Uterus (tissue), 2 donors: ENCODE results near the gene CPNE4.

Source experiments
- POLR2A ChIP-seq, 2 donors: fragments of 450-650 bp; IDR thresholded peaks; one replicate each; pipeline ENCODE4 v1.6.1; 2016; ENCODE audit warnings: antibody characterized with exemption in 2 of 2, mild to moderate bottlenecking in 1 of 2, moderate library complexity in 1 of 2
- TF ChIP-seq, protein P1 (sequence below), 4 experiments: fragments of 200-600 bp in 2 of 4; fragments of 450-650 bp in 2 of 4; sonication (generic) in 2 of 4; IDR thresholded peaks; one replicate each; pipeline ENCODE4 v1.5.1; 2016 to 2019; ENCODE audit warnings: antibody characterized with exemption in 4 of 4, mild to moderate bottlenecking in 2 of 4, moderate library complexity in 1 of 4

DNA sequence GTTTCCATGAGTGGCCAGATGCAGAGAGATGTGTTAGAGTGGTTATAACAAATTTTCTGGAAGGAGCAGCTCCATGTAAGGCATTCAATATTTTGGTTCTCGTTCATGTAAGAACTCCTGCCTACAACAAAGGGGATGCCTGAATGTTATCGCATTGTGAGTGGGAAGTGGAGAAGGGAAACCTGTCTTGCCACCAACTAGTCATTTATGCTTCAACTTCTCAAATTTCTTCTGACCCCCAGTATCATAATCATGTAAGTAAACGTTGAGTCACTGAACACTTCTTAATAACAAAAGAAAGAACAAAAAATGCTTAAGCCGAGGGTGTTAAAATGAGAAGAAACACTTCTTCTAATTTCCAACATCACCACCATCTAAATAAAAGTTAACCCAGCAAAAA is 470.0 kb downstream of the CPNE4 start:
- TF ChIP-seq, protein P1, sequence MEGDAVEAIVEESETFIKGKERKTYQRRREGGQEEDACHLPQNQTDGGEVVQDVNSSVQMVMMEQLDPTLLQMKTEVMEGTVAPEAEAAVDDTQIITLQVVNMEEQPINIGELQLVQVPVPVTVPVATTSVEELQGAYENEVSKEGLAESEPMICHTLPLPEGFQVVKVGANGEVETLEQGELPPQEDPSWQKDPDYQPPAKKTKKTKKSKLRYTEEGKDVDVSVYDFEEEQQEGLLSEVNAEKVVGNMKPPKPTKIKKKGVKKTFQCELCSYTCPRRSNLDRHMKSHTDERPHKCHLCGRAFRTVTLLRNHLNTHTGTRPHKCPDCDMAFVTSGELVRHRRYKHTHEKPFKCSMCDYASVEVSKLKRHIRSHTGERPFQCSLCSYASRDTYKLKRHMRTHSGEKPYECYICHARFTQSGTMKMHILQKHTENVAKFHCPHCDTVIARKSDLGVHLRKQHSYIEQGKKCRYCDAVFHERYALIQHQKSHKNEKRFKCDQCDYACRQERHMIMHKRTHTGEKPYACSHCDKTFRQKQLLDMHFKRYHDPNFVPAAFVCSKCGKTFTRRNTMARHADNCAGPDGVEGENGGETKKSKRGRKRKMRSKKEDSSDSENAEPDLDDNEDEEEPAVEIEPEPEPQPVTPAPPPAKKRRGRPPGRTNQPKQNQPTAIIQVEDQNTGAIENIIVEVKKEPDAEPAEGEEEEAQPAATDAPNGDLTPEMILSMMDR (IDR thresholded peaks at IDR 0.05) = no peak
- no peak for TF ChIP-seq POLR2A (IDR thresholded peaks at IDR 0.05)
